Measurements from ENCODE around the gene CLDN24. TPM values are rescaled to one million over a fixed set of nuclear protein-coding genes. Genes with fewer than 3 reads are reported as not detected.

CLDN24 gene
- total RNA-seq = not detected in 2 replicates

DNA sequence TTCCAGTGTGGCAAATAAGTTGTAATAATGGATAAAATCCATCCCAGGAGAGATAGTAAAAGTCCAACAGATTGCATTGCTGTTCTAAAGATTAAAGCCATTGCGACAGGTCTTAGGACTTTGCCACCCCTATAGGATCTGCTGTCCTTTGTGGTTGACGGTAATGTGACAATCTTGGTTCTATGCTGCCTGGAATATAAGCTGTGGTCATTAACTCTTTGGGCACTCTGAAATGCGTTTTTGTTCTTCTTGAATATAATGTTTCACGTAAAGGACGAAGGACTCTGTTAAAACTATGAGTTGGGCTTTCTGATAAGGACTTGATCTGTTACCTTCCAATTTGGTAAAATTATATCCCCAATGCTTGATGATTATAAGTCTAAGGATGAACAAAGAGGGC, at the start of gene CLDN24:
CLDN24 (minus strand) TSS at position 101 of the 400 bp plus-strand sequence; CDS start at position 101, 0 bp downstream.
- DNase-seq (ENCODE audit: low read depth, low spot score) = no peak

DNA sequence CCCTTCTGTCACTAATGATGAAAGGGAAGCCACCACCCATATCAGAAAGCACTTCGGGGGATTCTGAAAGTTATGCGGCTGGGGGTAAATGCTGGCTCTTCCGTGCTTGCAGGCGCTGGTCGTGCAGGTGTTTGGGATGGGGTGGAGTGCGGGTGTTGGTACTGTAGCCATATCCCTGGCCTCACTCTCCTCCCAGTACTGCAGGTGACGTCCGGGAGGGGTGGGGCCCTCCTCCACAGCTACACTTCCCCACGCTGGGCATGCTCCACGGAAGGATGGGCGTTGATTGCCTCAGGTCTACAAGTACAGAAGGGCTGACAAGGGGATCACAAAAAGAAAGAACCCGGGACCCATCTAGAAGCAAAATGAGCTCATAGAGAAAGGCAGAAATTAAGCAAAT, 48.6 kb upstream of the CLDN24 start:
- no peak for DNase-seq (ENCODE audit: low read depth, low spot score)

GRCh38 chr4:183369073-183369472, 46.8 kb upstream of the CLDN24 start:
- DNase-seq (ENCODE audit: low read depth, low spot score) = no peak

GRCh38 chr4:183366206-183366835, 44.1 kb upstream of the CLDN24 start:
- no peak for DNase-seq (ENCODE audit: low read depth, low spot score)

DNA sequence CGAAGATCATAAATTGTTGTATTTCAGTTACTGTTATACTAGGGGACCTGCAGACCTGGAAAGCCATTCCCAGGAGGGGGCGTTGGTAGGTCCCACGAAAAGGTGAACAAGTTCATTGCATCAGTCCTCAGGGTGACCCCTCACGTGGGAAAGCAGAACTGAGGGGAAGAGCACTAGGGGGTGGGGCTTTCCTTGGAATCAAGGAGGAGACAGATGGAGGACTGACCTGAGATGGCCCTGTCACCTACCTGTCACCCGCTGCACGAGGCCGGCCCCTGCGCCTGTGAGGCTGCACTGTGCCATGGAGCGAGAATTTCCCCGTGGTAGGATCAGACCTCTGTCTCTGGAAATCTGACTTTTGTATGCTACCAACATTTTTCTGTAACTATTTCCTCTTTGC, 41.8 kb upstream of the CLDN24 start:
- no peak for DNase-seq (ENCODE audit: low read depth, low spot score)

GRCh38 chr4:183362916-183363542, 40.8 kb upstream of the CLDN24 start:
- peak; percentile 7 for DNase-seq (ENCODE audit: low read depth, low spot score)

GRCh38 chr4:183362036-183362435, 39.8 kb upstream of the CLDN24 start:
- DNase-seq (ENCODE audit: low read depth, low spot score) = no peak

- peak; percentile 8 for DNase-seq (ENCODE audit: low read depth, low spot score)
Measured at GRCh38 chr4:183360161-183360919, 38.1 kb upstream of the CLDN24 start.

GRCh38 chr4:183358215-183358755, 36.1 kb upstream of the CLDN24 start:
- DNase-seq (ENCODE audit: low read depth, low spot score) = no peak

GRCh38 chr4:183356931-183357675, 34.9 kb upstream of the CLDN24 start:
- no peak for DNase-seq (ENCODE audit: low read depth, low spot score)

GRCh38 chr4:183356173-183356830, 34.1 kb upstream of the CLDN24 start:
- no peak for DNase-seq (ENCODE audit: low read depth, low spot score)

GRCh38 chr4:183355405-183355804, 33.2 kb upstream of the CLDN24 start:
- DNase-seq (ENCODE audit: low read depth, low spot score) = peak; percentile 63

- DNase-seq (ENCODE audit: low read depth, low spot score) = no peak
Measured at GRCh38 chr4:183354219-183354618, 32.0 kb upstream of the CLDN24 start.

DNA sequence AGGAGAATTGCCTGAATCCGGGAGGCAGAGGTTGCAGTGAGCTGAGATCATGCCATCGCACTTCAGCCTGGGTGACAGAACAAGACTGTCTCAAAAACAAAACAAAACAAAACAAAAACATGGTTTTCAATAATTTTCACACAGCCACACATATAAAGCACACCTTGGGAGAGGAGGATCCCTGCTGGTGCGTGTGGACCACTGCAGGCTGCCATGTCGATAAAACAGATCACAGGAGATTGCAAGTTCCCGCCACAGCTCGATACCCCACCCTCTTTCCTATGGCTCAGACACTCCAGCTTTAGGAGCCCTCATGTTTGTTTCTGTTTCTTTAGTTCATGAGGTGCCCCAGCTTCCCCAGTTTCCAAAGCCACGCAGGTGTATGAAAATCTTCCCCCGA, 31.3 kb upstream of the CLDN24 start:
- no peak for DNase-seq (ENCODE audit: low read depth, low spot score)

GRCh38 chr4:183352546-183352945, 30.3 kb upstream of the CLDN24 start:
- no peak for DNase-seq (ENCODE audit: low read depth, low spot score)

- DNase-seq (ENCODE audit: low read depth, low spot score) = no peak
Measured at GRCh38 chr4:183350317-183351071, 28.3 kb upstream of the CLDN24 start.

DNA sequence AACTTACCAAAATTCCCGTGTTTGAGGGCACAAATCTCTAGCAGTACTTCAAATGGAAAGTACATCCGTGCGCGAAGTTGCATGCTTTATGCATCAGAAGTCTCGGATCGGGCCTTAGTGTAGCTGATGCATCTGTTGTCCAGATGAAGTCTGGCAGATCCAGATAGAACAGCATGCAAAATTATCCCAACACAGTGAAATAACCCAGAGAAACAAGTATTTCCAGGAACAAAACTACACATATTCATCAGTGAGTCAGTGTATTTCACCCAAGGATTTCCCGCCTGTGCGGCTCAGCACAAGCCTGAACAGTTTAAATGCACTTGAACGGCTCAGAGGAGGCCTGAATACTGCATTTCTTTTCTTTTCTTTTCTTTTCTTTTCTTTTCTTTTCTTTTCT, 27.4 kb upstream of the CLDN24 start:
- no peak for DNase-seq (ENCODE audit: low read depth, low spot score)

- DNase-seq (ENCODE audit: low read depth, low spot score) = peak; percentile 73
Measured at GRCh38 chr4:183348706-183349659, 26.8 kb upstream of the CLDN24 start.

DNA sequence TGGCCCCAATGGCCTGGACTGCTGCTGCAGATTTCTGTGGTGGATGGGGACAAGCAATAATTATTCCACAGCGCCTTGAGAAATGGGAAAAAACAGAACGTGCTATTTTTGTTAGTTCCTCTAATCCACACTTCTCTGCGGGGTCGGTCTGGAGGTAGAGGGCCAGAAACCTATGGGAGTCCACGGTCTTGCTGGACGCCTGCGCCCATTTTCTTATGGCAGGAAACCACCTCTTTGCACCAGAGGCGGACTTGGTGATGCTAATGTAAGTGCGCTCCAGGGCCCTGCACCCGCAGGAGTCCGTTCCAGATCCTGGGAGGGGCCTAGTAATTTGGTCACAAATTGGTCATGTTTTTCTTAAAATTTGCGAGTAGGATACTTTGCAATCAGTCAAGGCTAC, 25.9 kb upstream of the CLDN24 start:
- no peak for DNase-seq (ENCODE audit: low read depth, low spot score)

Measured in pulmonary artery endothelial cell (primary cell).